ENCODE results near the gene SPG7.
"Not testable (repeated sequence)": the region's sequence is repeated elsewhere in the genome, so short reads cannot be mapped to it uniquely, and the experiment has no call there.

- TF ChIP-seq CTCF (IDR thresholded peaks at IDR 0.05; ENCODE audit: borderline replicate concordance, extremely low read depth, low read length, poor library complexity, severe bottlenecking); EZH2 (IDR thresholded peaks at IDR 0.05; ENCODE audit: borderline replicate concordance, low read depth, low read length, severe bottlenecking): not testable (repeated sequence)
Measured at GRCh38 chr16:89570983-89571598, 62.9 kb downstream of the SPG7 start.
